ENCODE measurements around the gene NDUFC1. TPM values are rescaled to one million over a fixed set of nuclear protein-coding genes. Genes with fewer than 3 reads are reported as not detected.

Gene NDUFC1
- total RNA-seq, 1 experiment from 2014 or later, result 59.1 TPM

- no peaks in the 10 kb centered on the region for H3K79me1 ChIP-seq (ENCODE audit: insufficient read depth, low read depth, low read length, poor library complexity, severe bottlenecking)
- no peak for TF ChIP-seq CTCF (conservative IDR thresholded peaks at IDR 0.05)
- H3K4ac ChIP-seq (ENCODE audit: low read depth, low read length), result no peak overlapping the region
- H2BK5ac ChIP-seq (ENCODE audit: insufficient read length, low read length), result peak overlapping the region; percentile 14
- no peak overlapping the region for H4K8ac ChIP-seq (replicated peaks; ENCODE audit: insufficient read length, low read depth, low read length)
- H3K4me1 Mint-ChIP-seq, result peaks cover 25 to 31% of the 10 kb centered on the region in 2 experiments
- peak overlapping the region; percentile 48 for H3K18ac ChIP-seq (ENCODE audit: insufficient read length, low read depth, low read length)
- H3K36me3 Mint-ChIP-seq (ENCODE audit: insufficient read depth in 1 of 3, low read depth in 3 of 3), result peaks cover 28 to 31% (median 31%) of the 10 kb centered on the region in 3 experiments
- peak overlapping the region; percentile 76 for H3K27ac ChIP-seq (ENCODE audit: insufficient read length, low read depth, low read length)
- no peak overlapping the region for H3K14ac ChIP-seq (ENCODE audit: insufficient read depth, low read length)
- no peak overlapping the region for H3T11ph ChIP-seq (ENCODE audit: low read length)
- H4K91ac ChIP-seq (ENCODE audit: insufficient read length, low read depth, low read length), result no peak overlapping the region
- H3K27ac Mint-ChIP-seq, result peak overlapping the region; percentile 96 to 99 (median 98)
- WGBS (ENCODE audit: extremely low coverage, insufficient read length, low lambda C conversion rate), result no CpG with 5 or more reads among the region's 16 CpGs
- peak overlapping the region; percentile 97 to 100 for H3K4me3 Mint-ChIP-seq
- no peak overlapping the region for H4K5ac ChIP-seq (ENCODE audit: insufficient read length, low read depth, low read length)
- no peak overlapping the region for H2BK12ac ChIP-seq (ENCODE audit: insufficient read length, low read depth, low read length)
- H3K9me3 ChIP-seq (ENCODE audit: control insufficient read depth, low read depth, low read length), result no peaks in the 10 kb centered on the region
- no peak overlapping the region for H3K23ac ChIP-seq (ENCODE audit: insufficient read length, low read depth, low read length)
- H2AFZ ChIP-seq (ENCODE audit: low read length), result peak overlapping the region; percentile 95
- H3K4me1 ChIP-seq (ENCODE audit: insufficient read depth, low read length), result peaks cover 2% of the 10 kb centered on the region; the same call in 1 of the 2 replicates
- H3K23me2 ChIP-seq (ENCODE audit: insufficient read length, low read depth, low read length, poor library complexity, severe bottlenecking), result peaks cover 3% of the 10 kb centered on the region
- peak overlapping the region; percentile 91 for H3K9ac ChIP-seq (ENCODE audit: extremely low read depth, insufficient read length, low read length)
- no peak for DNase-seq
- H2BK15ac ChIP-seq (ENCODE audit: low read depth, low read length), result no peak overlapping the region
- no peak overlapping the region for H2BK120ac ChIP-seq (ENCODE audit: low read depth, low read length, poor library complexity, severe bottlenecking)
- no peaks in the 10 kb centered on the region for H3K27me3 ChIP-seq (ENCODE audit: insufficient read depth, low read length)
- H3K9me3 Mint-ChIP-seq, result peaks cover 15 to 17% of the 10 kb centered on the region in 2 experiments
- H3K4me2 ChIP-seq (ENCODE audit: insufficient read depth, insufficient read length, low read length), result peak overlapping the region; percentile 81
- H2AK5ac ChIP-seq (ENCODE audit: insufficient read length, low read length), result no peak overlapping the region
- H3K56ac ChIP-seq (ENCODE audit: insufficient read length, low read depth, low read length), result no peak overlapping the region
- no peaks in the 10 kb centered on the region for H4K20me1 ChIP-seq (ENCODE audit: control insufficient read depth, insufficient read depth, insufficient read length)
- peaks cover 35% of the 10 kb centered on the region for H3K79me2 ChIP-seq (ENCODE audit: insufficient read depth, low read length)
- no peak overlapping the region for H2BK20ac ChIP-seq (ENCODE audit: low read depth, low read length, poor library complexity, severe bottlenecking)
- H3K27me3 Mint-ChIP-seq (ENCODE audit: low read depth), result no peaks in the 10 kb centered on the region
These were observed 1.7 kb downstream of the NDUFC1 start for GRCh38 chr4:139300431-139301112.

All from H9 (cell line).